NK-92 treated with Interleukin-12 subunit alpha and Interleukin-12 subunit beta, amount 100 ng/mL, for 24 hours (cell line): ENCODE measurements around the gene ANKRD55.

Experiments
- DNase-seq: peaks from one replicate; lab custom pipeline; 2025; lab: John Stamatoyannopoulos, UW

ANKRD55 gene

GRCh38 chr5:56078278-56079156 is 154.6 kb downstream of the ANKRD55 start:
- DNase-seq: no peak

- DNase-seq: no peak
Measured at GRCh38 chr5:56077796-56078233, 155.3 kb downstream of the ANKRD55 start.

- DNase-seq: no peak
Measured at GRCh38 chr5:56076486-56076885, 156.6 kb downstream of the ANKRD55 start.

- DNase-seq: no peak
Measured at GRCh38 chr5:56075361-56075760, 157.8 kb downstream of the ANKRD55 start.

GRCh38 chr5:56072863-56073766 is 160.0 kb downstream of the ANKRD55 start:
- DNase-seq: no peak

- DNase-seq: no peak
Measured at GRCh38 chr5:56071470-56071869, 161.7 kb downstream of the ANKRD55 start.

GRCh38 chr5:56070851-56071465 is 162.2 kb downstream of the ANKRD55 start:
- no peak for DNase-seq

- DNase-seq: no peak
Measured at GRCh38 chr5:56069652-56070226, 163.4 kb downstream of the ANKRD55 start.

GRCh38 chr5:56066931-56067450 is 166.1 kb downstream of the ANKRD55 start:
- DNase-seq: no peak

- no peak for DNase-seq
Measured at GRCh38 chr5:56064984-56065383, 168.1 kb downstream of the ANKRD55 start.

GRCh38 chr5:56060276-56061110 is 172.6 kb downstream of the ANKRD55 start:
- no peak for DNase-seq

GRCh38 chr5:56059854-56060253 is 173.3 kb downstream of the ANKRD55 start:
- DNase-seq: no peak

GRCh38 chr5:56056875-56057274 is 176.3 kb downstream of the ANKRD55 start:
- no peak for DNase-seq

GRCh38 chr5:56055859-56056258 is 177.3 kb downstream of the ANKRD55 start:
- no peak for DNase-seq

GRCh38 chr5:56055287-56055686 is 177.8 kb downstream of the ANKRD55 start:
- DNase-seq: no peak

GRCh38 chr5:56054666-56055065 is 178.5 kb downstream of the ANKRD55 start:
- no peak for DNase-seq

- DNase-seq: no peak
Measured at GRCh38 chr5:56053363-56053762, 179.8 kb downstream of the ANKRD55 start.

- no peak for DNase-seq
Measured at GRCh38 chr5:56052735-56053134, 180.4 kb downstream of the ANKRD55 start.

- DNase-seq: no peak
Measured at GRCh38 chr5:56050551-56051255, 182.4 kb downstream of the ANKRD55 start.
